HS-5 (cell line): ENCODE results near the gene CCDC112.
A peak's percentile ranks its signal among the peaks of the same experiment; 100 is the strongest.
"Not testable (repeated sequence)": the region's sequence is repeated elsewhere in the genome, so short reads cannot be mapped to it uniquely, and the experiment has no call there.

Source experiments
- DNase-seq: peaks from one replicate; pipeline ENCODE4 v3.0.0-alpha.2; 2012; ENCODE audit warnings: low read depth

CCDC112 gene

GRCh38 chr5:115260248-115260647 is 36.2 kb downstream of the CCDC112 start:
- DNase-seq = no peak

GRCh38 chr5:115257981-115258380 is 38.5 kb downstream of the CCDC112 start:
- DNase-seq = peak; percentile 20

GRCh38 chr5:115249379-115249778 is 47.1 kb downstream of the CCDC112 start:
- DNase-seq = not testable (repeated sequence)

- no peak for DNase-seq
Measured at GRCh38 chr5:115246361-115246991, 50.0 kb downstream of the CCDC112 start.

- DNase-seq = no peak
Measured at GRCh38 chr5:115243412-115243811, 53.0 kb downstream of the CCDC112 start.

DNA sequence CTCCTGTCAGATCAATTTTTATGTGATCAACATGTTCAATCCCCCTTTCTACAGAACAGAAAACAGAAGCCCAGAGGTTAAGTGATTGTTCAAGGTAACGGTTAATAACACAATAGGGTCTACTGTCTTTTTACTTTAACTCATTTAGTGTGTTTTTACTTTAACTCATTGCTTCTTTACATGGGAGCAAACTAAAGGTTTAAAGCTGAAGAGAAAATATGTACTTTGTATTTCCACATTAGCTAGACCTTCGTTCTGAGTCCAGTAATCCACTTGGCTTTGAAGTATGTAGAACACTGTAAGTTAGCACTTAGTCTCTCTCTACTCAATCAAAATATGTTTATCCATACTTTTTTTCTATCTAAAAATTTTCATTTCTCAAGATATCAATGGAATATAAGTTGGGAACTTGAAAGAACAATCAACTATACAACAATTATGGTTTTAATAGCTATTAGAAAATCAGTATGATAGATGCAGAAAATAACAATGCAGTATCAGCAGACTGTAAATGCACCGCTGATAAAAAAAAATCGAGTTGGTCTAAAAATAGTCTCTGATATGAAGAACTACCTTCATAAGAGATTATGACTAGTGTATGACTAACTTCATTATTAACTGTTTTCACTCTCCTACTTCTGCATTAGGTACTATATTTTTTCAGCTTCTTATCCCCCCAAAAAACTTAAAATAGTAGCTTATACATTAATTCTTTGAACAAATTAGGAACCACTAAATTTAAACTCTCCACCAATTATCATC is 54.4 kb downstream of the CCDC112 start:
- no peak for DNase-seq

DNA sequence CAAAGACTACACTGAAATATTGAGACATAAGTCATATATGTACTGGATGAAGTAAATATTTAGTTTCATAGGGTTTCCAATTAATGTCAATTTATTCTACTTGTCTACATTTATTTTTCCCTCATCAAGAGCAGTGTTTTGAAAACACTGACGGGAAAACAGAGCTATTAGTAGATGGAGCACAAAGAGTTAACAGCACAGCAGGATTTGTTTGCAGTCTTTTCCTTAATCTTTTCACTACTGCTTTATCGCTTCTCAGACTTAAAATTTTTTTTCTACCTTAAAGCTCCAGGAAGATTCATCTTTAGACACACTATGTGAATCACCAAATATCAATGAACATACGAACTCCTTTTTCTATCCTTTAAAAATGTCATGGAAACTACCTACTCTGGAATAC is 59.4 kb downstream of the CCDC112 start:
- DNase-seq = no peak

DNA sequence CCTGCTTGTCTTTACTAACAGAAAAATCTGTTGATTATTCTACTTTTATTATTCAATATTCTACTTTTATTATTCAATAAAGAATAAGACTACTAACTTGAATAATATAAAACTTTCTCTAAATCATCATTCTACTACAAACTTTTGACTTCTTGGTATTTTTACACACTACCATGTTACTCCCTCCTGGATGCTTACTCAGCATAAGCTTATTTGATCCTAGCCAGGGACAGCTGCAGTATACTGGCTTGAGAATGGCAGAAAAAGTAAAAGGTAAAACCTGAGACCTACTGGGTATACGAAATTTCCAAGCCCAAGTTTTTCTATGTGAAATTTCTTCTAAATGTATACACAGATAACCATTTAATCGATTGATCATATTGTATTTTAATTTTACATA is 59.9 kb downstream of the CCDC112 start:
- DNase-seq = no peak

DNA sequence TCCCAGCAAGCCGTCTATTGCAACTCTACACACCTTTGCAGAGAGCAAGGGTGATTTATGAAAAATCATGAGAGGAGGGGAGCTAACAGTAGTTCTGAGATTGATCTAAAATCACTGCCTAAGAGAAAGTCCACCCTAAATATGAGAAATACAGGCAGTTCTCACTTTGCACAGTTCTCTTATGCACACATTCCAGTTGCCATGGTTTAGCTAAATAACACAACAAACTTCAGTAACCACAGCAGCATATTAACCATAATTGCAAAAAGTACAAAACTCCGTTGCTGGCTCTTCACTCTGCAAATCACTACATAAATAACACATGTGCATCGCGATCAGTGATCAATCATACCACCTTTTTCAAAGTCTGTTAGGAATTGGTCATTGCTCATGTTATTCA is 64.9 kb downstream of the CCDC112 start:
- no peak for DNase-seq

GRCh38 chr5:115229606-115230005 is 66.8 kb downstream of the CCDC112 start:
- no peak for DNase-seq

DNA sequence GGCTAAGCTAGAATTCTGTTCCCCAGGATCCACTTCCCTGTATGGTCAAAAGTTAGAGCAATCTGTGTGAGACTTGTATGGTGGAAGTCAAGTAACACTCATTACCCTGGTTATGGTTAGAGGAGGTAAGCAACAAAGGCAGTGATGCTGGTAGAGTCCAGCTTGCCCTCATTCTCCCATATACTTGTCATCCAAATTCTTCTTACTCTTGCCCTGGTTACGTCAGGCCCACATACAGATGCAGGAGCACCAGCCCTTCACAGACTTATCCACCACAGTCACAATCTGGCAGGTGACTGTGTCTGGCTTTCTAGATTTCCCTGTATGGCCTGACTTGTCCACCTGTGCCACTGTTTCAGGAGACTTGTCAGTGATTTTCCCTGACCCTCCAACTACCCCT is 69.2 kb downstream of the CCDC112 start:
- no peak for DNase-seq
